NCI-H2081 treated with DMSO at 0.1 percent for 48 hours (cell line): ENCODE results near the gene WWOX.

ENCODE experiments used
- DNase-seq: peaks from one replicate; lab custom pipeline; 2025; lab: John Stamatoyannopoulos, UW

The WWOX gene

GRCh38 chr16:78362524-78363135, 263.2 kb downstream of the WWOX start:
- no peak for DNase-seq

- no peak for DNase-seq
Observed at GRCh38 chr16:78363843-78364555, 264.5 kb downstream of the WWOX start.

- no peak for DNase-seq
Observed at GRCh38 chr16:78364556-78364880, 265.1 kb downstream of the WWOX start.

GRCh38 chr16:78365366-78365765, 265.9 kb downstream of the WWOX start:
- DNase-seq = no peak

- no peak for DNase-seq
Observed at GRCh38 chr16:78368121-78369102, 269.0 kb downstream of the WWOX start.

DNA sequence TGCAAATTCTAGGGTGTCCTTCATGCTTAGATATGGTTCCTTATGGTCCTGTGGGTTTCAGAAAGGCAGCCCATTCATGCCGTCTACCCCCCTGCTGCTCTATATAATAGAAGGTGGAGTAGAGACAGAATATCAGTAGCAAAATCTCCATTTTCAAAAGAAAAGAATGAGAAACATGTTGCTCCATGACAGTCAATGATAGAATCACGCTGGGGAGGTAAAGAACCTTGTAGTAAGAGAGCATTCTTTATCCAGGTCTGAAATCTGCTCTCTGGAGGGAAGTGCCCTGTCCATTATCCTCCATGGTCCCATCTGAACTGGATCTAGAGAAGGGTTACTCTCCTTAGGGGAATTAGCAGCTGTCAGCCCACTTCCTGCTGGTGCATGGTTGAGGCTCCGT, 272.8 kb downstream of the WWOX start:
- no peak for DNase-seq

DNA sequence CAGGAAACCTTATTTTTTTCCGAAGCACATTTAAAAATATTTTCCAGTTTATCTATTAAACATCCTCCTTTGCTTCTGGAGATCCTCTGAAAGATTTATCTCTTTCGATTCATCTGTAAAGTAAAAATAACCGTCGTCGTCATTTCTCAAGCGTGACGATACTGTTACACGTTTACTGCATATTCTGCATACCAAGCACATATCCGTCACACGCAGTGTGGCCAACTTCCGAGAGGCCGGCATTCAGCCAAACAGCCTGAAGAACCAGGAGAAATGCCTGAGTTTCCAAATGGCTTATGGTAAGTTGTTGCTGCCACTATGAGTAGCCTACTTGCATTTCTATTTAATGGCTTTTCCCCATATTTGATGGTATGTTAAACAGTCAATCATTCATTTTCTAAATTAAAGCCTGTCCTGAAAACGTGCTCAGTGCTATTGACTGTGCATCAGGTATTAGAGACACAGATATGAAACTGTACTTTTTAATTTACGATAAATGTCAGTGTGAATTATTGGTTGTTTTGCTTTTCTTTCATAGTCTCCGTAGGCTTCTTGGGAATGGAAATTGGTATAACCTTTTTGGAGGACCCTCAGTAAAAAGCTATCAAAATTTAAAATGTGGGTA, 275.7 kb downstream of the WWOX start:
- no peak for DNase-seq

DNA sequence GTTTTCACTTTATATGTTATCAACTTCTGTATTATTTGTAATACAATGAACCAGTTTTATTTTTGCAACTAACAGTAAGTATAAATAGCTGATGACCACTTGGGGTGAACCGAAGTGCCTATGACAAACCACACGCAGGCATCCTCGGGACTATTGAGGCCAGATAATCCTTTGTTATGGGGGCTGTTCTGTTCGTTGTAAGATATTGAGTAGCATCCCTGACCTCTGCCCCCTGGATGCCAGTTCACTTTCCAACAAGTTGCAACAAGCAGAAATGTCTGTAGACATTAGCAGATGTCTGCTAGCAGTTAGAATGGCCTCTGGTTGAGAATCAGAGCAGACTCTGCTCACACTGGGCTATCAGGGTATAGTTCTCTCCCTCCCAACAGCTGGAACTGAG, 277.0 kb downstream of the WWOX start:
- DNase-seq = no peak

- DNase-seq = no peak
Observed at GRCh38 chr16:78377312-78377711, 277.9 kb downstream of the WWOX start.

DNA sequence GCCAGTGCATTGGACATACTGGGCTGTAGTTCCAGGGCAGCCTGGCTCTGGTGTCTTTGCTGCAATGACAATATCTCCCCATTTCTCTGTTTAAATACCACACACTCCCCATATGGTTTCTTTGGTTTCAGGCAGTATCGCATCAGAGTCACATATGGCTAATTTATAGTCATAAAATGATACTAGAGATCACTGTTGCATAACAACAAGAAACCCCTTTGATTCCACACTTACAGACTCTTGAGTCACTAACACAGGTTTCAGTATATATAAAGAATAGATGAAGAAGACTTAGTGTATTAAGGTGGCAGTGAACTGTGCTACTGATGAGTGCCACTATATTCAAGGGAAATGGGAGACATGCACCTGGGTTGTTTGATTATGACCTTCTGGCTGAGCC, 281.6 kb downstream of the WWOX start:
- no peak for DNase-seq

DNA sequence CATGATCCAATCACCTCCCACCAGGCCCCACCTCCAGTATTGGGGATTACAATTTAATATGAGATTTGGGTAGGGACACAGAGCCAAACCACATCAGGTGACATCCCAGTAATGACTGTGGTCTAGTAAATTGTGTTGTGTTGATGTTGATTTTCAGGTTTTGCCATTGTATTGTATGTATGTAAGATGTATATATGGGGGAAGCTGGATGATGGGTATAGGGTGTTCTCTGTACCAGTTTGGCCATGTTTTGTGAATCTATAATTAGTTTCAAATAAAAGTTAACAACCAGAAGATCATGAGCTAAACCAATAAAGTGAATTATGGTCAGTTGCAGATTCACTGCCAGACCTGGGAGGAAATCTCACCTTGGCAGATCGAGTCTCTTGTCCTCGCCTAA, 283.7 kb downstream of the WWOX start:
- no peak for DNase-seq

DNA sequence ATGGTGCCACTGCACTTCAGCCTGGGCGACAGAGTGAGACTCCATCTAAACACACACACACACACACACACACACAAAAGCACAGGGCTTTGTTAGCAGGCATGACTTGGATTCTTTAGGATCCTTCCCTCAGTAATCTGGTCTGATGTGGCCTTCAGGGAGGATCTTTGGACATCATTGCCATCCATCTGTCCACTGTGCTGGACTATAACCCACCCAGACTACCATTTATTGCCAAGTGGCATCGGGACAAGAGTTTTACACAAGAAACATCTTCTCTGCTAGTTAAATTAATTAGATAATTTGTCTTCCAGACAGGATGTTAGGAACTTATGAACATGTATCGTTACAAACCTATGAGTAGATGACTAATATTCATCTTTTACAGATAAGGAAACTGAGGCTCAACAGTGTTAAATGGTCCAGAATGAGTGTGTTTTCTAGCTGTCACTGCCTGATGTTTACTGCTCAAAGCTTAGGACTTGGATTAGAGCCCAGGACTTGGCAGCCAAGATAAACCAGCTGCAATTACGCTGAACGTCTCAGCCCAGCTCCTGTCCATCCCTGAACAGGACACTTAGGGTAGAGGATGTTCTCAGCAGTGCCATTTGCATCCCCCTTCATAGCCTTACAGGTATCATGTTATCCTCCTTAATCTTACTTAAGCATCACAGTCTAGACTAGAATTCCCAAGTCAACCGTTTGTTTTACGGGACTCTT, 285.8 kb downstream of the WWOX start:
- DNase-seq = no peak

DNA sequence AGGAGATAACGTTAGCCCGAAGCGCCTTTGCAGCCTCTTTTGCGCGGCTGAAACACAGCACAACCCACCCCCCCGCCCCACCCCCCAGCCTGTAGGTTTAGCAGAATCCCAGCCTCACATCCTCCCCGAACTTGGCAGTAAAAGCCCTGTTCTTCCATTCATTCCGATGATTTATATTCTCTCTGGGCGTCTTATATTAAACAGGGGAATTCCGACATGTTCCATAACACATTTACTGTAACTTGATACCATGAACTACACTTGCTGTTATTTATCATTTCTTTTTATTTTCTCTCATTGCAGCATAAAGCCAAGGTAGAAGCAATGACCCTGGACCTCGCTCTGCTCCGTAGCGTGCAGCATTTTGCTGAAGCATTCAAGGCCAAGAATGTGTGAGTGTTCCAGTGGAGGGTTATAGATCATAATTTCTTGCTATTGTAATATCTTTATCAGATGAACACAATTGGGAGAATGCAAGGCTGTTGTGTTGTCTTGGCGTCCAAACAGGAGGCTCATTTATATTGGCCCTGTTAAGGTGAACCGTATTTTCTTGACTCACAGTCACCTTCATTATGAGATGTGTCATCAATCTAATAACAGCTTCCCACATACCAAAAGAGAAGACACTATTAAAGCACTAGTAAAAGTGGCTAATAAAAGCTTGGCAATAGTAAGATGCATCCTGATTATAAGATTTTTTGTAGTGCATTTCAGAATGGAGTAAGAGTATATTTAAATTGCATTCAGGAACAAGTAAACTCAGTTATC, 287.3 kb downstream of the WWOX start:
- DNase-seq = no peak

DNA sequence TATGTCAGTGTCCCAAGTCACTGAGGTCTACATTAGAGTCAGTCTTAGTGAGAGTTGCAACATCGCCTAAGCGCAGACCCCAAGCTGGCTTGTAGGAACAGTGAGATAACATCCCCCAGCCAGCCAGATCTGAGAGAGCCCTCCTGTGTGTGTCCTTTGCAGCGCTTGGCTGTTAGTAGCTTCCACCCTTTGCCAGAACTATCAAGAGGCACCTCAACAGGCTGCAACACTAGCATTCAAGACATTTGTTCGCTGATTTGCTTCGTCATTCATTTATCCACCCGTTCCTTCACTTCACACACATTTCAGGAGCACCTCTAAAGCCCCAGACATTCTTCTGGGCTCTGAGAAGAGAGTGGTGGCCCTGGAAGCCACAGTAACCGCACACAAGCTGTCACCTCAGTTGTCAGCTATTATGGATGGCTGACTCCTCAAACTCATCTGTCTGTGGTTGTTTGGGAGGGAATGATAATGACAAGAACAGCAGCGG, 289.6 kb downstream of the WWOX start:
- no peak for DNase-seq

DNA sequence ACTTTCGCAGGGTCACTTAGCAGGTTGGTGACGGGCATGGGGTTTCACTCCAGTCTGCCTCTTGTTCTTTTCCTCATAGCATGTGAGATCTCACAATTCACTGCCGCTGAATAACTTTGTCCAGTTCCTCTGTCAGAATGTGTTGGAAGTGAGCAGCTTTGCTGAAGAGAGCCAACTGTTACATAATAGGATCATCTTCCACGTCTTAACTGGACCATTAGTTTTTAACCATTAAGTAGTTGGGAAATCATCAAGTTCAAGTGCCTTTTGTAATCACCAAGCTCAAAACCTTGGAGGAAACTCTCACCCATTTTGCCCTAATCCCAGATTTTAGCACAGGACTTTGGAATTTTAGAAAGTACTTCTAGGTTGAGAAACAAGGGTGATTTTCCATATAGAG, 290.6 kb downstream of the WWOX start:
- DNase-seq = no peak

- DNase-seq = no peak
Observed at GRCh38 chr16:78390508-78391324, 291.3 kb downstream of the WWOX start.

- DNase-seq = no peak
Observed at GRCh38 chr16:78392585-78393195, 293.2 kb downstream of the WWOX start.

DNA sequence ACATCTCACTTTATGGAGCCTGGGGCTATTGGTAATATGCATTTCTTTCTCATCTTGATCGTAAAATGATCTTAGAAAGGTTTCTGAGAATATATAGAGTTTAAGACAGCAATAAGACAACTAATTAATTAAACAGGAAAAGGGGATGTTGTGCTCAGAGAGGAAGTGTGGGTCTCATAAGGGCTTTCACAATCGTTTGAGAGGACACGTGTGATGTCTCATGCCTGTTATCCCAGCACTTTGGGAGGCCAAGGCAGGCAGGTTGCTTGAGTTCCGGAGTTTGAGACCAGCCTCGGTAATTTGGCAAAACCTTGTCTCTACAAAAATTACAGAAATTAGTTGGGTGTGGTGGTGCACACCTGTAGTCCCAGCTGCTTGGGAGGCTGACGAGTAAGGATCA, 295.6 kb downstream of the WWOX start:
- DNase-seq = no peak

DNA sequence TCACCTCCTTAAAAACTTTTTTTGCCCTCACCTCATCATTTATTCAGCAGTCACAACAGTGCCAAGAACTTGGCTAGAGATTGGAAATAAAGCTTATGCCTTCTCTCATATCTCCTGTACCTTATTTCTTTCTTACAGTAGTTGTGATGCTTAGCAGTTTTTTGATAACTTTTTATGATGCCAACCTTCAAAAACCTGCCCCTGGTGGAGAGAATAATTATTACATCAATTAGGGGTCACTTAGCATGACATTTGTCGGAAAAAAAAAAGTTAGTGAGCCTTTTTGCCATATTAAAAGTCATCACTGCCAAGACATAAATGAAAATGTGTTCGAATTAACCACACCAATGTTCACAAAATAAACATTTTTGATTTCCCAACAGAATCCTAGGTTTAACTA, 296.6 kb downstream of the WWOX start:
- DNase-seq = no peak

GRCh38 chr16:78396673-78397072, 297.2 kb downstream of the WWOX start:
- no peak for DNase-seq
